HFFc6 (cell line): Measurements from ENCODE around the gene ZNF544. TPM values are rescaled to one million over a fixed set of nuclear protein-coding genes. Genes with fewer than 3 reads are reported as not detected.

Experiments used
- DNase-seq: peaks from one replicate; pipeline ENCODE4 v3.0.0-alpha.2; 2018
- H3K27ac Mint-ChIP-seq: 2 replicates; pipeline ENCODE4 v1.8.0; 2020; ENCODE audit warnings: mild to moderate bottlenecking, mixed read lengths
- H3K27me3 Mint-ChIP-seq: 2 replicates; pipeline ENCODE4 v1.8.0; 2021; ENCODE audit warnings: mild to moderate bottlenecking, moderate library complexity, mixed read lengths; ENCODE audit not compliant: insufficient read depth
- H3K36me3 Mint-ChIP-seq: 2 replicates; pipeline ENCODE4 v1.8.0; 2021; ENCODE audit warnings: low read depth, mixed read lengths
- H3K4me1 Mint-ChIP-seq: 2 replicates; pipeline ENCODE4 v1.8.0; 2020; ENCODE audit warnings: low read depth, mixed read lengths
- H3K4me3 Mint-ChIP-seq: 2 replicates; pipeline ENCODE4 v1.8.0; 2020; ENCODE audit warnings: mild to moderate bottlenecking, moderate library complexity, mixed read lengths
- H3K9me3 Mint-ChIP-seq: 2 replicates; pipeline ENCODE4 v1.8.0; 2020; ENCODE audit warnings: mild to moderate bottlenecking, mixed read lengths
- total RNA-seq, 6 experiments: library from RNA; stranded (reverse); fragmentation: NEBNext Ultra II Directional; extraction: Animal tissue kit (Norgen Biotek cat#: 25700); gene quantifications; 2 replicates in 1 of 6; 3 replicates in 5 of 6; pipeline ENCODE4 v1.2.3, GENCODE V29; 2021
- TF ChIP-seq, protein P1 (sequence below): fragments of 200-600 bp; sonication (generic); IDR thresholded peaks from 2 replicates; pipeline ENCODE4 v1.5.0; 2021; ENCODE audit warnings: antibody characterized with exemption, mild to moderate bottlenecking

The ZNF544 gene
- total RNA-seq, 6 experiments from 2014 or later = 26.5 to 32.5 (median 29.9) TPM

- TF ChIP-seq, protein P1, sequence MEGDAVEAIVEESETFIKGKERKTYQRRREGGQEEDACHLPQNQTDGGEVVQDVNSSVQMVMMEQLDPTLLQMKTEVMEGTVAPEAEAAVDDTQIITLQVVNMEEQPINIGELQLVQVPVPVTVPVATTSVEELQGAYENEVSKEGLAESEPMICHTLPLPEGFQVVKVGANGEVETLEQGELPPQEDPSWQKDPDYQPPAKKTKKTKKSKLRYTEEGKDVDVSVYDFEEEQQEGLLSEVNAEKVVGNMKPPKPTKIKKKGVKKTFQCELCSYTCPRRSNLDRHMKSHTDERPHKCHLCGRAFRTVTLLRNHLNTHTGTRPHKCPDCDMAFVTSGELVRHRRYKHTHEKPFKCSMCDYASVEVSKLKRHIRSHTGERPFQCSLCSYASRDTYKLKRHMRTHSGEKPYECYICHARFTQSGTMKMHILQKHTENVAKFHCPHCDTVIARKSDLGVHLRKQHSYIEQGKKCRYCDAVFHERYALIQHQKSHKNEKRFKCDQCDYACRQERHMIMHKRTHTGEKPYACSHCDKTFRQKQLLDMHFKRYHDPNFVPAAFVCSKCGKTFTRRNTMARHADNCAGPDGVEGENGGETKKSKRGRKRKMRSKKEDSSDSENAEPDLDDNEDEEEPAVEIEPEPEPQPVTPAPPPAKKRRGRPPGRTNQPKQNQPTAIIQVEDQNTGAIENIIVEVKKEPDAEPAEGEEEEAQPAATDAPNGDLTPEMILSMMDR = no peak
- Mint-ChIP-seq H3K4me1 (no peaks in the 10 kb centered on the region), H3K4me3 (no peak overlapping the region), H3K36me3 (peaks cover 76% of the 10 kb centered on the region), H3K27ac (no peak overlapping the region), H3K9me3 (peaks cover 100% of the 10 kb centered on the region), H3K27me3 (peaks cover 14% of the 10 kb centered on the region)
- no peak for DNase-seq
These were observed 32.9 kb downstream of the ZNF544 start for GRCh38 chr19:58261600-58261967.

- TF ChIP-seq, protein P1 = no peak
- Mint-ChIP-seq H3K27me3 (peaks cover 14% of the 10 kb centered on the region), H3K36me3 (peaks cover 74% of the 10 kb centered on the region), H3K4me3 (no peak overlapping the region; the same call in 1 of the 2 replicates), H3K4me1 (no peaks in the 10 kb centered on the region), H3K27ac (no peak overlapping the region), H3K9me3 (peaks cover 100% of the 10 kb centered on the region)
- DNase-seq = no peak
These were observed 33.5 kb downstream of the ZNF544 start for GRCh38 chr19:58261968-58262921.

GRCh38 chr19:58262922-58263296 lies 34.2 kb downstream of the ZNF544 start:
- peaks cover 14% of the 10 kb centered on the region for H3K27me3 Mint-ChIP-seq
- no peak overlapping the region for H3K27ac Mint-ChIP-seq
- DNase-seq = no peak
- no peak overlapping the region for H3K4me3 Mint-ChIP-seq
- TF ChIP-seq, protein P1 = no peak
- no peaks in the 10 kb centered on the region for H3K4me1 Mint-ChIP-seq
- H3K9me3 Mint-ChIP-seq = peaks cover 100% of the 10 kb centered on the region
- H3K36me3 Mint-ChIP-seq = peaks cover 68% of the 10 kb centered on the region

DNA sequence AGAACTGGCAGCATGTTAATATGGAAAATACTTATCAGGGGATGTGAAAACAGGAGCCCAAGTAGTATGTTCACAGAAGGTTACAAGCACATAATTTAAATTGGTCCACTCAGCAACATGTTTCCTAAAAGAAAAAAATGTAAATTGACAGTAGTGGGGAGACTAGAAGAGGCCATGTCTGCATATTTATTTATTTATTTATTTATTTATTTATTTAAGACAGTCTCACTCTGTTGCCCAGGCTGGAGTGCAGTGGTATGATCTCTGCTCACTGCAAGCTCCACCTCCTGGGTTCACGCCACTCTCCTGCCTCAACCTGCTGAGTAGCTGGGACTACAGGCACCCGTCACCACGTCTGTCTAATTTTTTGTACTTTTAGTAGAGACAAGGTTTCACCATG lies 36.4 kb downstream of the ZNF544 start:
- peaks cover 61% of the 10 kb centered on the region for H3K36me3 Mint-ChIP-seq
- H3K4me3 Mint-ChIP-seq = no peak overlapping the region
- peaks cover 99% of the 10 kb centered on the region for H3K9me3 Mint-ChIP-seq
- DNase-seq = no peak
- peaks cover 14% of the 10 kb centered on the region for H3K27me3 Mint-ChIP-seq
- H3K4me1 Mint-ChIP-seq = no peaks in the 10 kb centered on the region
- no peak overlapping the region for H3K27ac Mint-ChIP-seq
- TF ChIP-seq, protein P1 = no peak

- H3K27me3 Mint-ChIP-seq = no peaks in the 10 kb centered on the region
- TF ChIP-seq, protein P1 = no peak
- DNase-seq = no peak
- no peaks in the 10 kb centered on the region for H3K4me1 Mint-ChIP-seq
- H3K9me3 Mint-ChIP-seq = peaks cover 99% of the 10 kb centered on the region
- H3K27ac Mint-ChIP-seq = no peak overlapping the region; the same call in 1 of the 2 replicates
- peaks cover 59% of the 10 kb centered on the region for H3K36me3 Mint-ChIP-seq
- H3K4me3 Mint-ChIP-seq = no peak overlapping the region
These were observed 39.6 kb downstream of the ZNF544 start for GRCh38 chr19:58268344-58268743.
